GM19397 (cell line): Measurements from ENCODE around the gene GUCY1A2.

Experiments
- ATAC-seq: cut with Tn5 transposase; IDR thresholded peaks from one replicate; pipeline ENCODE4 v1.9.1; 2021; ENCODE audit warnings: mild to moderate bottlenecking, moderate library complexity; ENCODE audit not compliant: unreplicated experiment

The GUCY1A2 gene

GRCh38 chr11:106679581-106679980 is 338.7 kb downstream of the GUCY1A2 start:
- no peak for ATAC-seq

- ATAC-seq: no peak
Measured at GRCh38 chr11:106679181-106679580, 339.1 kb downstream of the GUCY1A2 start.

GRCh38 chr11:106670069-106670468 is 348.2 kb downstream of the GUCY1A2 start:
- ATAC-seq: no peak

- ATAC-seq: no peak
Measured at GRCh38 chr11:106668147-106668546, 350.1 kb downstream of the GUCY1A2 start.

- no peak for ATAC-seq
Measured at GRCh38 chr11:106656646-106657045, 361.6 kb downstream of the GUCY1A2 start.

- ATAC-seq: no peak
Measured at GRCh38 chr11:106644824-106645223, 373.5 kb downstream of the GUCY1A2 start.

GRCh38 chr11:106642331-106642730 is 375.9 kb downstream of the GUCY1A2 start:
- no peak for ATAC-seq

- no peak for ATAC-seq
Measured at GRCh38 chr11:106632283-106632682, 386.0 kb downstream of the GUCY1A2 start.

GRCh38 chr11:106627694-106628093 is 390.6 kb downstream of the GUCY1A2 start:
- ATAC-seq: no peak

- no peak for ATAC-seq
Measured at GRCh38 chr11:106625566-106625965, 392.7 kb downstream of the GUCY1A2 start.

GRCh38 chr11:106624377-106624776 is 393.9 kb downstream of the GUCY1A2 start:
- ATAC-seq: no peak
